ENCODE data around the gene HCFC1R1.

DNA sequence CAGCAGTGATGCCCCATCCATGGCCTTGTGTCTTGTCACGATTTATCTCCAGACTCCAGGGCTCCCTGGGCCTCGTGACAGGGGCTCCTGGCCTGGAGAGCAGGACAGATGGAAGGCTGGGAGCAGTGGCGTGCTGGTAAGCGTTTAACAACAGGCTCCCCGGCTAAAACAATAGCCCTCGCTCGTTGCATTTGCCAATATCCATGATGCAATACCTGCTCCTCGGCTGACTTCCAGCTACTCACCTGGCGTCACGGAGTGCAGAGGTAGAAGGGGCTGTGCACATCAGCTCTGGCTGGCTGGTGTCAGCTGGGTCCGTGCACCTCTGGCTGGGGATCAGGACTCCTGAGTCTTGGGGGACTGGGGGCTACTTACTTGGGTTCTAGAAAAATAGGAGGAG is 14.5 kb upstream of the HCFC1R1 start:
- TF ChIP-seq, protein P1, sequence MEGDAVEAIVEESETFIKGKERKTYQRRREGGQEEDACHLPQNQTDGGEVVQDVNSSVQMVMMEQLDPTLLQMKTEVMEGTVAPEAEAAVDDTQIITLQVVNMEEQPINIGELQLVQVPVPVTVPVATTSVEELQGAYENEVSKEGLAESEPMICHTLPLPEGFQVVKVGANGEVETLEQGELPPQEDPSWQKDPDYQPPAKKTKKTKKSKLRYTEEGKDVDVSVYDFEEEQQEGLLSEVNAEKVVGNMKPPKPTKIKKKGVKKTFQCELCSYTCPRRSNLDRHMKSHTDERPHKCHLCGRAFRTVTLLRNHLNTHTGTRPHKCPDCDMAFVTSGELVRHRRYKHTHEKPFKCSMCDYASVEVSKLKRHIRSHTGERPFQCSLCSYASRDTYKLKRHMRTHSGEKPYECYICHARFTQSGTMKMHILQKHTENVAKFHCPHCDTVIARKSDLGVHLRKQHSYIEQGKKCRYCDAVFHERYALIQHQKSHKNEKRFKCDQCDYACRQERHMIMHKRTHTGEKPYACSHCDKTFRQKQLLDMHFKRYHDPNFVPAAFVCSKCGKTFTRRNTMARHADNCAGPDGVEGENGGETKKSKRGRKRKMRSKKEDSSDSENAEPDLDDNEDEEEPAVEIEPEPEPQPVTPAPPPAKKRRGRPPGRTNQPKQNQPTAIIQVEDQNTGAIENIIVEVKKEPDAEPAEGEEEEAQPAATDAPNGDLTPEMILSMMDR (IDR thresholded peaks at IDR 0.05; ENCODE audit: poor library complexity, severe bottlenecking), result no peak
- TF ChIP-seq RAD21 (conservative IDR thresholded peaks at IDR 0.05), result no peak
- TF ChIP-seq EZH2 (IDR thresholded peaks at IDR 0.05; ENCODE audit: borderline replicate concordance, insufficient read depth, low read length, poor library complexity, severe bottlenecking), result no peak
